ENCODE measurements around the gene GAPDHS.

The GAPDHS gene

DNA sequence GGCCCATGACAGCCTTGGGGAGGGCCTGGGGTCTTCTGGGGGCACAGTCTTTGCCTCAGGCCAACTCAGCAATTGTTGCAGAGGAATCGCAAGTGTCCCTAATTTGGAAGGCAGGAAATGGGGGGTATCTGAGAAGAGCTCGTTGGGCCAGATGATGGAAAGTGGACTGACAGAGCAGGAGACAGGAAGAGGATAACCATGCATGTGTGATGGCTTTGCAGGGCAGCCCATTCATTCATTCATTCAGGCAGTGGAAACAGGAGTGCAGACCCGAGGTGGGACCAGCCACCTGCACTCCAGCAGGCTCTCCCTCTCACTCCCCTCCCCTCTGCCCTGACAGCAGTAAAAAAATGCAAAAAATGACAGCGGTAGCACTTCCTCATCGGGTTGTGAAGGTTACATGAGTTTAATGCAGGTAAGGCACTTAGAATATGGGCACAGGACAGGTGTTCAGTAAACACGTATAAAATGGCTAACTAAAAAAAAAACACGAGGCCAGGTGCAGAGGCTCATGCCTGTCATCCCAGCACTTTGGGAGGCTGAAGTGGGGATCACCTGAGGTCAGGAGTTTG is 7.2 kb downstream of the GAPDHS start:
- no peaks in the 10 kb centered on the region for H3K9me3 ChIP-seq (ENCODE audit: control insufficient read depth, insufficient read depth, low read length)
- H3K27me3 ChIP-seq (ENCODE audit: control insufficient read depth, insufficient read depth, low read length): no peaks in the 10 kb centered on the region
- H3K27ac ChIP-seq (ENCODE audit: low read depth, low read length): no peak overlapping the region
- no peak overlapping the region for H3K4me3 ChIP-seq (ENCODE audit: low read depth, low read length)
- no peak overlapping the region for H3K9ac ChIP-seq (ENCODE audit: low read depth, low read length)
- H3K4me1 ChIP-seq (ENCODE audit: control insufficient read depth, insufficient read depth, low read length): peaks cover 13% of the 10 kb centered on the region
- peaks cover 34% of the 10 kb centered on the region for H3K36me3 ChIP-seq (ENCODE audit: control insufficient read depth, insufficient read depth, low read length)

DNA sequence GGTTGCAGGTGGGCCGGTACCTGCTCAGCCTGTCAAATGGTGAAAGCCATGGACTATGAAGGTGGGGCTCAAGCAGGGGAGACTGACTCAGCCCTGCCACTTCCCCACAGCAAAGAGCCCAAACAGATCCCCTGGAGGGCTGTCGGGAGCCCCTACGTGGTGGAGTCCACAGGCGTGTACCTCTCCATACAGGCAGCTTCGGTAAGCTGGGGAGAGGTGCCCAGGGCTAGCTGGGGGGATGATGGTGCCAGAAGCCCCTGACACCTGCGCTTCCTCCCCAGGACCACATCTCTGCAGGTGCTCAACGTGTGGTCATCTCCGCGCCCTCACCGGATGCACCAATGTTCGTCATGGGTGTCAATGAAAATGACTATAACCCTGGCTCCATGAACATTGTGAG is 9.0 kb downstream of the GAPDHS start:
- H3K4me3 ChIP-seq (ENCODE audit: low read depth, low read length): no peak overlapping the region
- H3K4me1 ChIP-seq (ENCODE audit: control insufficient read depth, insufficient read depth, low read length): peaks cover 13% of the 10 kb centered on the region; the same call in 1 of the 2 replicates
- no peak overlapping the region for H3K27ac ChIP-seq (ENCODE audit: low read depth, low read length)
- no peak overlapping the region for H3K9ac ChIP-seq (ENCODE audit: low read depth, low read length)
- no peaks in the 10 kb centered on the region for H3K9me3 ChIP-seq (ENCODE audit: control insufficient read depth, insufficient read depth, low read length)
- H3K36me3 ChIP-seq (ENCODE audit: control insufficient read depth, insufficient read depth, low read length): peaks cover 43% of the 10 kb centered on the region
- no peaks in the 10 kb centered on the region for H3K27me3 ChIP-seq (ENCODE audit: control insufficient read depth, insufficient read depth, low read length)

DNA sequence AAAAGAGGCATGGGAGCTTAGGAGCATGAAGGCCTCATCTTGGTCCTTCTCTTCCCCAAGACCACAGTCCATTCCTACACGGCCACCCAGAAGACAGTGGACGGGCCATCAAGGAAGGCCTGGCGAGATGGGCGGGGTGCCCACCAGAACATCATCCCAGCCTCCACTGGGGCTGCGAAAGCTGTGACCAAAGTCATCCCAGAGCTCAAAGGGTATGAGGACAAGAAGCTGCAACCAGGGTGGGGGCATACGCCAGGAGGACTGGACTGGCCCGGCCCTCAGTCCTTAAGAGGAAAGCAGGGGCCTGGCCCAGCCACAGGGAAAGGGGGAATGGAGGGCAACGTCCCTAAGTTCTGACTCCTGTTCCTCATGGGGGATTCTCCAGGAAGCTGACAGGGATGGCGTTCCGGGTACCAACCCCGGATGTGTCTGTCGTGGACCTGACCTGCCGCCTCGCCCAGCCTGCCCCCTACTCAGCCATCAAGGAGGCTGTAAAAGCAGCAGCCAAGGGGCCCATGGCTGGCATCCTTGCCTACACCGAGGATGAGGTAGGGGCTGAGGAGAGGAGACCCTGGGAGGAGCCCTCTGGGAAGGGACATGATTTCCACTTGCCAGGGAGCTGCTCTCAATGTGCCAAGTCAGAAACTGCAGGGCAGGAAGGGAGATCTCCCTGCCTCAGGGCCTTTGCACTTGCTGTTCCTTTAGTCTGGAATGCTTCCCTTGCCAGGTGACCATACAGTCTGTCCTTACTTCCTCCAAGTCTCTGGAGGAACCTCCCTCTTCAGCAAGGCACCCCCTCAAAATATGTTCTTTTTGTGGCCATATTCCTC is 10.2 kb downstream of the GAPDHS start:
- no peaks in the 10 kb centered on the region for H3K27me3 ChIP-seq (ENCODE audit: control insufficient read depth, insufficient read depth, low read length)
- H3K9ac ChIP-seq (ENCODE audit: low read depth, low read length): no peak overlapping the region
- H3K36me3 ChIP-seq (ENCODE audit: control insufficient read depth, insufficient read depth, low read length): peaks cover 54% of the 10 kb centered on the region
- H3K9me3 ChIP-seq (ENCODE audit: control insufficient read depth, insufficient read depth, low read length): no peaks in the 10 kb centered on the region
- H3K4me1 ChIP-seq (ENCODE audit: control insufficient read depth, insufficient read depth, low read length): peaks cover 13% of the 10 kb centered on the region; the same call in 1 of the 2 replicates
- no peak overlapping the region for H3K27ac ChIP-seq (ENCODE audit: low read depth, low read length)
- no peak overlapping the region for H3K4me3 ChIP-seq (ENCODE audit: low read depth, low read length)

DNA sequence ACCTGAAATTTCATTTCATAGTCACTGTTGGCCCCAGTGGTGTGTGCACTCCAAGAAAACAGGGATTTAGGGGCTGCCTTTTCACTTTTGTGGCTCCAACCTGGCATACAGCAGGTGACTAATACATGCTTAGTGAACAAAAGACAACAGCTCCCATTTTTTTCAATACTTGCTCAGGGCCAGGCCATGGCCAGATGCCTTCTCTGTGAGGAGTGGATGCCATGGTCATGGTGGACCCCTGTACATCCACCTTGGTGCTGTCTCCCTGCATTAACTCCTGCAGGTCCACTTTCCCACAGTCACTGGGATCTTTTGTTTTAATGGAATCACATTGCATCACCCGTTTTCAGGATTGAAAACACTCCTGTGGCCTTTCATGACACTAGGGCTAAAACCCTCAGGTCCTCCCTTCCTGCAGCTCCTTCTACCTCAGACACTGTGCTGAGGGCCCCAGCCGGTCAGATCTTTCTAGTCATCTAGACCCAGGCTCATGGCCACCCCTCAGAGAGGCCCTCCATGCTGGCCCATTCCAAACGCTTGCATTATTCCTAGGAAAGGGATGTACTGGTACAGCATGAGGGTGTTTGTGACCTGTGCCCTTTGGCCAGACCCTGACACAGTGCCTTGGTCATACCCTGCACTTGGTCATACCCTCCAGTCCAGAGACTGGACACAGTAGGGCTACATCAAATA is 11.0 kb downstream of the GAPDHS start:
- H3K4me3 ChIP-seq (ENCODE audit: low read depth, low read length): peak overlapping the region; percentile 78
- H3K9me3 ChIP-seq (ENCODE audit: control insufficient read depth, insufficient read depth, low read length): no peaks in the 10 kb centered on the region
- H3K4me1 ChIP-seq (ENCODE audit: control insufficient read depth, insufficient read depth, low read length): peaks cover 13% of the 10 kb centered on the region; the same call in 1 of the 2 replicates
- H3K36me3 ChIP-seq (ENCODE audit: control insufficient read depth, insufficient read depth, low read length): peaks cover 57% of the 10 kb centered on the region
- peak overlapping the region; percentile 88; the same call in 1 of the 2 replicates for H3K9ac ChIP-seq (ENCODE audit: low read depth, low read length)
- H3K27ac ChIP-seq (ENCODE audit: low read depth, low read length): no peak overlapping the region
- no peaks in the 10 kb centered on the region for H3K27me3 ChIP-seq (ENCODE audit: control insufficient read depth, insufficient read depth, low read length)

DNA sequence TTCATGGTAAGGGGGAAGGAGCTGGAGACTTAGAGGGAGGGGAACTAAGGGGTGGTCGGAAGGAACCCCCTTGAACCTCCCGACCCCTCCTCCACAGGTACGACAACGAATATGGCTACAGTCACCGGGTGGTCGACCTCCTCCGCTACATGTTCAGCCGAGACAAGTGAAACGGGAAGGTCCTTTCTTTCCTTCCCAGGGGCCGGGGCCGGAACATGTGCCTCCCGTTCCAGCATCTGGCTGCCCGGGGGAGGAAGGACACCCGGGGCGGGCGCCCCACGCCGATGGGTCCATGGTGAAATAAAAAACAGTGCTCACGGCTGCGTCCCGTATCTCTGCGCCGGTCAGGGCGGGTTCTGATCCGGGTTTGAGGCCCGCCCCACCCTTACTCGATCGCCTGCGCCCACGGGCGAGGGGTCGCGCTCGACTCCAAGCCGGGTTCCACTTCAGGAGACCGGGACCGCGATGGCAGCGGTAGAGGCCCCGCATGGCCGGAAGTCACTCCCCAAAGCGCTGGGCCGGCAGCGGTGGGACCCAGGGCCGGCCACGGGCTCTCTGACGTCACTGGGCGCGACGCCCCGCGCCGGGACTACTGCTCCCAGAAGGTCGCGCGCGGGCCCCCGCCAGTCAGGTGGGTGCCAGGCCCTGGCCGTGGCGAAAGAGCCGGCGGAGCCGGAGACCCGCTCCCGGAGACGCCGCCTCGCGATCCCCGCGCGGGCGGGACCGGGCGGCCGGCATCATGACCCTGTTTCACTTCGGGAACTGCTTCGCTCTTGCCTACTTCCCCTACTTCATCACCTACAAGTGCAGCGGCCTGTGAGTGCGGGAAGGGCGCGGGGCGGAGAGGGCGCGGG is 12.0 kb downstream of the GAPDHS start, which contains the start of gene TMEM147:
TSS of gene TMEM147 (plus strand) at position 626 of the 854 bp plus-strand sequence. CDS start at position 740, 114 bp downstream.
- Histone ChIP-seq H3K36me3 (ENCODE audit: control insufficient read depth, insufficient read depth, low read length) (peaks cover 62% of the 10 kb centered on the region), H3K27me3 (ENCODE audit: control insufficient read depth, insufficient read depth, low read length) (no peaks in the 10 kb centered on the region), H3K9me3 (ENCODE audit: control insufficient read depth, insufficient read depth, low read length) (no peaks in the 10 kb centered on the region), H3K4me3 (ENCODE audit: low read depth, low read length) (peak within 1 kb of the TSS; percentile 78), H3K9ac (ENCODE audit: low read depth, low read length) (peak within 1 kb of the TSS; percentile 88), H3K27ac (ENCODE audit: low read depth, low read length) (peak within 1 kb of the TSS; percentile 75), H3K4me1 (ENCODE audit: control insufficient read depth, insufficient read depth, low read length) (peaks cover 13% of the 10 kb centered on the region; the same call in 1 of the 2 replicates)

DNA sequence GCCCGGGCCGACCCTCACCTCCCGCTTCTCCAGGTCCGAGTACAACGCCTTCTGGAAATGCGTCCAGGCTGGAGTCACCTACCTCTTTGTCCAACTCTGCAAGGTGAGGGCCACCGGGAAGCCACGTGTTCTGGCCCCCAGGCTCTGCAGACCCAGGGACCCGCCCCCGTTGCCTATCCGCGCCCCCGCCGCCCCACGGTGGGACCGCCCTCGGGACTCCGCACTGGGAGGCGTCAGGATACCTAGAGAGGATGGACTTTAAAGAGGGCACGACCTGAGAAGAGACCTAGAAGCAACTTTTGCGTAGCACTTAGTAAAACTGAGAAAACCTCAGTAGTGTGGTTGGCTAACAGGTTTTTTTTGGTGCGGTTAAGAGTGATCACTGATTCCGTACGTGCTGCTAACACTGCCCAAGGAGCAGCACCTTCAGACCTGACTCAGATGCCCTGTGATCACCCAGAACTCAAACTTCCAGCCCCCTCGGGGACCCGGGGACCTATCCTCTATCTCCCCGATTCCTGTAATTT is 12.7 kb downstream of the GAPDHS start:
- peak overlapping the region; percentile 88 for H3K9ac ChIP-seq (ENCODE audit: low read depth, low read length)
- no peaks in the 10 kb centered on the region for H3K27me3 ChIP-seq (ENCODE audit: control insufficient read depth, insufficient read depth, low read length)
- H3K27ac ChIP-seq (ENCODE audit: low read depth, low read length): peak overlapping the region; percentile 75
- H3K4me3 ChIP-seq (ENCODE audit: low read depth, low read length): peak overlapping the region; percentile 78
- peaks cover 63% of the 10 kb centered on the region for H3K36me3 ChIP-seq (ENCODE audit: control insufficient read depth, insufficient read depth, low read length)
- no peaks in the 10 kb centered on the region for H3K9me3 ChIP-seq (ENCODE audit: control insufficient read depth, insufficient read depth, low read length)
- H3K4me1 ChIP-seq (ENCODE audit: control insufficient read depth, insufficient read depth, low read length): peaks cover 13% of the 10 kb centered on the region; the same call in 1 of the 2 replicates

DNA sequence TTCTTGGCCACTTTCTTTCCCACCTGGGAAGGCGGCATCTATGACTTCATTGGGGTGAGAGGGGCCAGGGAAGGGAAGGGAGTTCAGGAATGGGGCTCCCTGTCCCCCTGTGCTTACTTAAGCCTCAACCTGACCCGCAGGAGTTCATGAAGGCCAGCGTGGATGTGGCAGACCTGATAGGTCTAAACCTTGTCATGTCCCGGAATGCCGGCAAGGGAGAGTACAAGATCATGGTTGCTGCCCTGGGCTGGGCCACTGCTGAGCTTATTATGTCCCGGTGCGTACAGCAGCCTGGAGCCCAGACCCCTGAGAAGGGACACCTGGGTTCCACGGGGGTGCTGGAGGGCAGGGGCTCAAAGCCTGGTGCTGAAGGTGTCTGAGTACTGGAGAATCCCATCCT is 13.3 kb downstream of the GAPDHS start:
- Histone ChIP-seq H3K9ac (ENCODE audit: low read depth, low read length) (peak overlapping the region; percentile 88; the same call in 1 of the 2 replicates), H3K4me1 (ENCODE audit: control insufficient read depth, insufficient read depth, low read length) (peaks cover 13% of the 10 kb centered on the region; the same call in 1 of the 2 replicates), H3K9me3 (ENCODE audit: control insufficient read depth, insufficient read depth, low read length) (no peaks in the 10 kb centered on the region), H3K4me3 (ENCODE audit: low read depth, low read length) (peak overlapping the region; percentile 78), H3K36me3 (ENCODE audit: control insufficient read depth, insufficient read depth, low read length) (peaks cover 59% of the 10 kb centered on the region), H3K27ac (ENCODE audit: low read depth, low read length) (no peak overlapping the region), H3K27me3 (ENCODE audit: control insufficient read depth, insufficient read depth, low read length) (no peaks in the 10 kb centered on the region)

DNA sequence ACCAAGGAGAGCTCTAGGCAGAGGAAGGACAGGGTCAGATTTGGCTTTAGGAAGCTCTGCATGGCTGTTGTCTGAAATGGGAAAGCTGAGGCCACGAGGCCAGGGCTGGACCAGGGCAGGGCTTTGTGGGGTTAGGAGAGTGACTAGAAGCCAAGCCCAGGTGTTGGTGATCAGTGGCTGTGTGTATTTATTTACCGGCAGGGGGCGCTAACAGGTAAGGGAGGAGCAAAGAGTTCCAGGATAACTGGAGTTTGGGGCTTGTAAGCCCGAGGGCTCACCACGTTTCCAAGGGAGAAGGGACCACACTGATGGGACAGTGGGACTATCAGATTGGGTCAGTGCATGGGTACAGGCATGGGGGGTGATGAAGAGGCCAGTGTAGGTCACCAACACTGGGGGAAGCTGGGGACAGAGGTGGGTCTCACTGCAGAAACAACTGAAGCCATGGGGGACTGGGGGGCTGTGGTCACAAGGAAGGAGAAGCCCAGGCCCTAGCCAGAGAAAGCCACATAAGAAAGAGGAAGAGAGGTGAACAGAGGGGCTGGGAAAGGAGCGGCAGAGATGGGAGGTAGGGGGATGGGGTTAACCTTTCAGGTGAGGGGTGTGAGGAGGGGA is 16.0 kb downstream of the GAPDHS start:
- H3K36me3 ChIP-seq (ENCODE audit: control insufficient read depth, insufficient read depth, low read length): peaks cover 37% of the 10 kb centered on the region
- peaks cover 9% of the 10 kb centered on the region; the same call in 1 of the 2 replicates for H3K4me1 ChIP-seq (ENCODE audit: control insufficient read depth, insufficient read depth, low read length)
- H3K27me3 ChIP-seq (ENCODE audit: control insufficient read depth, insufficient read depth, low read length): no peaks in the 10 kb centered on the region
- H3K27ac ChIP-seq (ENCODE audit: low read depth, low read length): no peak overlapping the region
- H3K9me3 ChIP-seq (ENCODE audit: control insufficient read depth, insufficient read depth, low read length): no peaks in the 10 kb centered on the region
- no peak overlapping the region for H3K9ac ChIP-seq (ENCODE audit: low read depth, low read length)
- no peak overlapping the region for H3K4me3 ChIP-seq (ENCODE audit: low read depth, low read length)

DNA sequence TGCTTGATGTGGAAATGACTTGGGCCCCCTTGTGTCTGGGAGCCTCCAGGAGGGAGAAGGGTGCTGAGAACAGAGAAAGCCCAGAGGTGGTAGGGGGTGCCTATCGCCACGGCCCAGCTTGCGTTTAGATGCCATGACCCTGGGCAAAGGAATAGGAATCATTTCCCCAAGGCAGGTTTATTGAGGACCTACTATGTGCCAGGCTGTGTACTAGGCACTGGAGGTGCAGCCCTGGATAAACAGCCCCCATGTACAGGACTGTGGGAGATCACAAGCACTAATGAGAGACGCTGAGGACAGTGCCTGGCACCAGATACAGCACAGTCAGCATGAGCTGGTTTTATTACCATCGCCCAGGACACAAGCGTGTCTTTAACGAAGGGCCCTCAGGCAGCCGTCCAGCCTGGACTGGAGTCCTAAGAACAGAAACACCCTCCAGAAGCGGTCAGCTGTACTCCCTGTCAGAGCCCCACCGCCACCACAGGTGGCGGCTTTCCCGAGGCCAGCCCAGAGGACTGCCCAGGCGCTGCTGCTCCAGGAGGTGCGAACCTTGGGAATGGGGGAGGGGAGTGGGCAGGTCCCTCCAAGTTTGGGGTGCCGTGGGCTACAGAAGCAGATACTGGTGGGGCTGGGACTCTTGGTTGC is 16.7 kb downstream of the GAPDHS start:
- Histone ChIP-seq H3K27me3 (ENCODE audit: control insufficient read depth, insufficient read depth, low read length) (no peaks in the 10 kb centered on the region), H3K36me3 (ENCODE audit: control insufficient read depth, insufficient read depth, low read length) (peaks cover 37% of the 10 kb centered on the region), H3K9me3 (ENCODE audit: control insufficient read depth, insufficient read depth, low read length) (no peaks in the 10 kb centered on the region), H3K27ac (ENCODE audit: low read depth, low read length) (no peak overlapping the region), H3K4me1 (ENCODE audit: control insufficient read depth, insufficient read depth, low read length) (peaks cover 6% of the 10 kb centered on the region; the same call in 1 of the 2 replicates), H3K4me3 (ENCODE audit: low read depth, low read length) (no peak overlapping the region), H3K9ac (ENCODE audit: low read depth, low read length) (no peak overlapping the region)
